GM19467 (cell line): ENCODE results near the gene RPL11.
A peak's percentile ranks its signal among the peaks of the same experiment; 100 is the strongest.
"Not testable (repeated sequence)": the region's sequence is repeated elsewhere in the genome, so short reads cannot be mapped to it uniquely, and the experiment has no call there.

Experiments used
- ATAC-seq: cut with Tn5 transposase; IDR thresholded peaks from one replicate; pipeline ENCODE4 v1.9.1; 2021; ENCODE audit warnings: mild to moderate bottlenecking, moderate library complexity; ENCODE audit not compliant: unreplicated experiment

The RPL11 gene

DNA sequence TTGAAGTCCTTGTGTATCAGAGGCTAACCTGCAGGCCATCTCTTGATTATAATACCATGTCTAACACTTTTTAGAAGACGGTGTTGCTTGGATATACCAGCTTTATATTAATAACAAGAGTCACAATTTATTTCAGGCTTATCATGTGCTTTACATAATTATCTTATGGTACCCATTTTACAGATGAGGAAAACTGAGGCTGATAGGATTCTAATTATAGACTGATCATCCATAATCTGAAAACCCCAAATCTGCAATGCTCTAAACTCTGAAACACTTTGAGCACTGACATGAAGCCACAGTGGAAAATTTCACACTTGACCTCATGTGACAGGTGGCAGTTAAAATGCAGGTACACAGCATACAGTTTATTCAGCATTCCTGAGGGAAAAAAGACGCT, 7.2 kb upstream of the RPL11 start:
- no peak for ATAC-seq

DNA sequence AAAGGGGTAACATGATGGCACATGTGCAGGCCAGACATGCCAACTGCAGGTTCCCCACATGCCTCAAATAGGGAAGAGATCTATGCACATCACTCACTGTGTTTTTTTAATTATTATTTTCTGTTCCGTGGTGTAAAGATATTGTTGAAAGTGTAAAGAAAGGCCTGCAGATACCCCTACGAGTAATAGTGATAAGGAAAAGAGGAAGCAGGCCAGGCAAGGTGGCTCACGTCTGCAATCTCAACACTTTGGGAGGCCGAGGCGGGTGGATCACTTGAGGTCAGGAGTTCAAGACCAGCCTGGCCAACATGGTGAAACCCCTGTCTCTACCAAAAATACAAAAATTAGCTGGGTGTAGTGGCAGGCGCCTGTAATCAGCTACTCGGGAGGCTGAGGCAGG, 6.4 kb upstream of the RPL11 start:
- ATAC-seq: not testable (repeated sequence)

DNA sequence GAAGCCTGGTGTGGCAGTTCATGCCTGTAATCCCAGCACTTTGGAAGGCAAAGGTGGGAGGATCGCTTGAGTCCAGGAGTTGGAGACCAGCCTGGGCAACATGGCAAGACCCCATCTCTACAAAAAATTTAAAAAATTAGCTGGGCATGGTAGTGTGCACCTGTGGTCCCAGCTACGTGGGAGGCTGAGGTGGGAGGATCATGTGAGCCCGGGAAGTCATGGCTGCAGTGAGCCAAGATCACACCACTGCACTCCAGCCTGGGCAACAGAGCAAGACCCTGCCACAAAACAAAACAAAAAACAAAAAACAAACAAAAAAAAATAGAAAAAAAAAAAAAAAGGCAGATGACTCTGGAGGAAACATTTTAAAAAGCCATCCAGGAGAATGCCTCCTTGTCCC, 3.9 kb upstream of the RPL11 start:
- ATAC-seq: not testable (repeated sequence)

DNA sequence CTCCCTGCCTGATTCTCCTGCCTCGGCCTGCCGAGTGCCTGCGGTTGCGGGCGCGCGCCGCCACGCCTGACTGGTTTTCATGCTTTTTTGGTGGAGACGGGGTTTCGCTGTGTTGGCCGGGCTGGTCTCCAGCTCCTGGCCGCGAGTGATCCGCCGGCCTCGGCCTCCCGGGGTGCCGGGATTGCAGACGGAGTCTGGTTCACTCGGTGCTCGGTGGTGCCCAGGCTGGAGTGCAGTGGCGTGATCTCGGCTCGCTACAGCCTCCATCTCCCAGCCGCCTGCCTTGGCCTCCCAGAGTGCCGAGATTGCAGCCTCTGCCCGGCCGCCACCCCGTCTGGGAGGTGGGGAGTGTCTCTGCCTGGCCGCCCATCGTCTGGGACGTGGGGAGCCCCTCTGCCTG, 3.3 kb upstream of the RPL11 start:
- not testable (repeated sequence) for ATAC-seq

DNA sequence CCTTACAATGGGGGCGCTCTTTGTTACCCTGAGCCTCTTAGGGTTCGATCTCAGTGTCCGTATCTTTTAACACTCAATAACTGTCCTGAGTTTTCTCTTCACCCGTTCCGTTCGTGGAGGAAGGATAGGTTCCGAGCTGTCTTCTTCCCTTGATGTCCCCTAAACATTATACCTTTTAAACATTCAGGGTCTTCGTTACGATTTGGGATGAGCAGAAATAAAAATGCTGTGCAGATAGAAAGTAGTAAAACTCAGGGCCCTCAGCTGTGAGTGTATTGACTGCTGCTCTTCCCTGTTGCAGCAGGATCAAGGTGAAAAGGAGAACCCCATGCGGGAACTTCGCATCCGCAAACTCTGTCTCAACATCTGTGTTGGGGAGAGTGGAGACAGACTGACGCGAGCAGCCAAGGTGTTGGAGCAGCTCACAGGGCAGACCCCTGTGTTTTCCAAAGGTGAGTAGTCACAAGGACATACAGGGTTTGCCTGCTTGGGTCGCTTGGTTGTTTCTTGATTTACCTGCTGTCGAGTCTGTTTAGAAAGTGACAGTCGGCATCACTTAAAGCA, 784 bp downstream of the RPL11 start:
- ATAC-seq: no peak

DNA sequence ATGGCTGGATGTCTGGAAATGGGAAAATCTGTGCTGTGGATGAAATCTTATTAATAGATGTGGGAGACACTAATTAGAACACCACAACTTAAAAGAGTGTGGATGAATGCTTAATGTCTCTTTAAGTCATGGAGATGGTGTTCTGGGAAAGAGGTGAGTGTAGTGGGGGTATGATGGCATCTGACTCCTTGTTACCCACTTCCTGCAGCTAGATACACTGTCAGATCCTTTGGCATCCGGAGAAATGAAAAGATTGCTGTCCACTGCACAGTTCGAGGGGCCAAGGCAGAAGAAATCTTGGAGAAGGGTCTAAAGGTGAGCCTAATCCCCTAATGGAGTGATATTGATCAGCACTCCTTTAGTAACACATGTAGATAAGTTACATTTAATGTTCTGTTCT, 2.0 kb downstream of the RPL11 start:
- no peak for ATAC-seq

DNA sequence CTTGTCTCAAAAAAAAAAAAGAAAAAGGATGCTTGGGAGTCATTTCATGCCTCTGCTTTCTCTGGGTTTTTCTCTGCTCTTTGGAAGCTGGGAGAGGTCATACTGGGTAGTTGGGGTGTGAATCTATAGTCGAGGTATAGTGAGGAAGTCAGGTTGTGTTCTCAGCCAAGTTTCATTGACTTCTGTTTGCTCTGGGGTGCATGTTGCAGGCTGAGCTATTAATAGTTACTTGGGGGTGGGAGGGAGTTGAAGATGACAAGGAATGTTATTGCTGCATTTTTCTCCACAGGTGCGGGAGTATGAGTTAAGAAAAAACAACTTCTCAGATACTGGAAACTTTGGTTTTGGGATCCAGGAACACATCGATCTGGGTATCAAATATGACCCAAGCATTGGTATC, 2.8 kb downstream of the RPL11 start:
- ATAC-seq: no peak

DNA sequence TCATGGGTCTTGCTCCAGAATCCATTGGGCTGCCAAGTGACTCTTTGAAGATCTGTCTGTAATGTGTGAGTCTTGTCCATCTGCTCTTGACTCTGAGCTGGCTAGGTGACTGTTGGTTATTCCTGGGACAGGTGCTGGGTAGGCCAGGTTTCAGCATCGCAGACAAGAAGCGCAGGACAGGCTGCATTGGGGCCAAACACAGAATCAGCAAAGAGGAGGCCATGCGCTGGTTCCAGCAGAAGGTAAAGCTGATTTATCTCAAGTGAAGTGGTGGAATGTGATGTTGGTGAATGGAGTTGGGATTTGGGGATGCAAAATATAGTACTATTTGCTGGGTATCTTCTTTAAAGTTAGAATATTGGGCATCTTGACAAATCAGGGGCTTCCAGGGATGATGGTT, 4.1 kb downstream of the RPL11 start:
- no peak for ATAC-seq

DNA sequence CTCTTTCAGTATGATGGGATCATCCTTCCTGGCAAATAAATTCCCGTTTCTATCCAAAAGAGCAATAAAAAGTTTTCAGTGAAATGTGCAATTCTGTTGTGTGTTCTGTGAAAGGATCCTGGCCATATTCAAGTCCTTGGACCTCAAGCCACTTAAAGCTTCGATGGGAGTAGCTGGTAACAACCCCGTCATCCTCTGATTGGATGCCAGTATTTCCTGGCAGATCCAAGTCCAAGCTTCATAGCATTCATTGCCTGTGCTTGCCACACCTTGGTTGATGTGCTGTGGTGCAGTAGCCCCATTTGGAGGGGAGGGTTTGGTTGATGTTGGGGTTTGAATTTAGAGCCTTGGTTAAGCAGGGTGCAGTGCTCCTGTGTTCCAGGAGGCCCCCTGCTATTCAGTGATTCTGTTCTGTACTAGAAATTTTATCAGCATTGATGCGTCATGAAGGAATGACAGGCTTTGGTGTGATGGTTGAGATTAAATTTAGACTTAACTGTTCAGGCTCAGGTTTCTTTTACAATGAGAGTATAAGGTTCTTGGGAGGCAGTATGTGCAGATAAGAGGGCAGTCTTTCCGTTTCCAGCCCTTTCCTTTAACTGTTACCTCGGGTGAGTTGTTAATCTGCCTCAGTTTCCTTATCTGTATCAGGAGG, 4.9 kb downstream of the RPL11 start:
- ATAC-seq: no peak

DNA sequence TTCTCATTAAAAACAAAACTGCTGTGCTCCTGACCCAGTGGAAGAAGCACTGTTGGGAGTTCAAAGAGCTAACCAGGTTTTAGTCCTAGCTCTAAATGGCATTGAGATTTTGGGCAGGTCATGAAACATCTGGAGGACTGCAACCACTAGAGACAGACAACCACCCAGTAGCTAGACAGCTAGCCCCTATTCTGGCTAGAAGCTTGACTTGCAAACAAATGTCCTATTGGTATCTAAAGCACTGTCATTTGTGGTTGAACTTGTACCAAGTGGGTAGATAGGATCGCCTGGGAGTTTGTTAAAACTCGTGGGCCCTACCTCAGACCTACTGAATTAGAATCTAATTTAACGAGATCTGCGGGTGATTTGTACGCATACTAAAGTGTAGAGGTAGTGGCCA, 6.9 kb downstream of the RPL11 start:
- ATAC-seq: no peak

DNA sequence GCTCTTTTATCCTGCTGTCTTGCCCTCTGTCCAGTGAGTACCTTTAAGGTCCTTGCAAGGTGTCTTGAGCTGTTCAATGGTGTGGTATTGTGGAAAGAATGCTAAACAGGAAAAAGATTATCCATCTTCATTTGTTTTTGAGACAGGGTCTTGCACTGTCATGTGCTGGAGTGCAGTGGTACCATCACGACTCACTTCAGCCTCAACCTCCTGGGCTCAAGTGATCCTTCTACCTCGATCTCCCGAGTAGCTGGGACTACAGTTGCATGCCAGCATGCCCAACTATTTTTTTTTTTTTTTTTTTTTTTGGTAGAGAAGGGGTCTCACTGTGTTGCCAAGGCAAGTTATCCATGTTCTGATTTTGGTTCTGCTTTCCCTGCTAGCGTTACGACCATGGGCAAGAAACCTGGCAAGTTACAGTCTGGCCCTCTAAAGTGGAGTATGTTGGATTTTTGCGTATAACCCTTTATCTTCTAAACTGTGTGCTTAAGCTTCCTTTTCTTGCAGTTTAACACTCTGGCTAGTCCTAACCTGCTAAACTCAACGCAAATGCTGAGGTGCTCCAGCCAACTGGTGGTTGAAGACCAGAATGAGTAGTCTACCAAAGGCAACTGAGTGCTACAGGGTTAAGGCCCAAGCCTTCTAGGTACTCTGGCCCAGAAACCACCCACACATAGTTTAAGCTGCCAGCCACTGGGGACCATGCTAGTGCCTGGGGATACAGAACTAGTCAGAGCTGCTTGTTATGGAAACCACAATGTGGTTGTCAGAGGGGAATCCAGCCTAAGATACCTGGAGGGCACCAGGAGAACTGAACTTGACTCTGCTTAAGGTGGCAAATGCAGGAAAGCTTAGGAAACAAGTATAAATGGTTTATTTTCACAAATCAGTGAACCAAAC, 7.9 kb downstream of the RPL11 start:
- no peak for ATAC-seq

DNA sequence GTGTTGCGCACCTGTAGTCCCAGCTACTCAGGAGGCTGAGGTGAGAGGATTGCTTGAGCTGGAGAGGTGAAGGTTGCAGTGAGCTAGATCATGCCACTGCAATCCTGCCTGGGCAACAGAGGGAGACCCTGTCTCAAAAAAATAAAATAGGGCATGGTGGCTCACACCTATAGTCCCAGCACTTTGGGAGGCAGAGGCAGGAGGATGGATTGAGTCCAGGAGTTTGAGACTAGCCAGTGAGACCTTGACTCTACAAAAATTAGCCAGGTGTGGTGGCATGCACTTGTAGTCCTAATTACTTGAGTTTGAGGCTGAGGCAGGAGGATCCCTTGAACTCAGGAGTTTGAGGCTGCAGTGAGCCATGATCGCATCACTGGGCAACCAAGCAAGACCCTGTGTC, 9.7 kb downstream of the RPL11 start:
- ATAC-seq: no peak

DNA sequence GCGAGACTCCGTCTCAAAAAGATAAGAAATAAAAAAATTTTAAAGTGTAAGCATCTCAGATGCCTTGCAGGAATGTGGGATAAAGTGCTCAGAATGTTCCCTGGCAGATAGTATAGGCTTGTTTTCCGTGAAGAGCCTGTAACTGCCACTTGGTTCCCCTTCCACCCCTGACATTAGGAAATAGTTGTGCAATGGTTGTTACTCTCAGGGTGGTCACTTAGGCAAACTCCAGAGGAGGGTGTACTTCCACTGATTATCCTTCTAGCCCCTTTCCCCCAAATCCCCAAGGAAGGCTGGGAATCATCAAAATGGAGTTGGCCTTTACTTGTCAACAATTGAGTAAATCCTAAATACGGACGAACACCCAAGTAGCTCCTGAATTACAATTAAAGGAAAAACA, 10.4 kb downstream of the RPL11 start:
- ATAC-seq: no peak

DNA sequence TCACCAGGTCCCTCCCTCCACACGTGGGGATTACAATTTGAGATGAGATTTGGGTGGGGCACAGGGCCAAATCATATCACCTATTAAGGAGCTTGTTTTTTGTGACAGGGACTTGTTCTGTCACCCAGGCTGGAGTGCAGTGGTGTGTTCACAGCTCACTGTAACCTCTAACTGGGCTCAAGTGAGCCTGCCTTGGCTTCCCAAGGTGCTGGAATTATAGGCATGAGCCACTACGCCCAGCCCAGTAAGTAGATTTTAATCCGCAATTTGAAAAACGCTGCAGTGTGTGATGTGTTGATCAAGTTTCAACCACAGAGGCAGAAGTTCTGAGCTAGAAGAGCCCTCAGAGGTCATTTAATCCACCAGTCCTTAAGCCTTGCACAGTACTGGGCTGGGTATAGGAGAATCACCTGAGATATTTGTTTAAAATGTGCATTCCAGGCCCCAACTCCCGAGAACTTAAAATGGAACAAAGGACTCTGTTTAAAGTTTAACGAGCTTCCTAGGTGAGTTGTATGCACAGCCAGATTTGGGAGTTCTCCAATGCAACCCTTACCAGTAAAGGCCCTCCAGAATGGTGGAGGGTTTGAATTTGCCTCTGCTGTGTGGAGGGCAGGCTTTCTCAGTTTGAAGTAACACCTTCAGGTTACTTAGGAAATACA, 13.4 kb downstream of the RPL11 start:
- no peak for ATAC-seq

DNA sequence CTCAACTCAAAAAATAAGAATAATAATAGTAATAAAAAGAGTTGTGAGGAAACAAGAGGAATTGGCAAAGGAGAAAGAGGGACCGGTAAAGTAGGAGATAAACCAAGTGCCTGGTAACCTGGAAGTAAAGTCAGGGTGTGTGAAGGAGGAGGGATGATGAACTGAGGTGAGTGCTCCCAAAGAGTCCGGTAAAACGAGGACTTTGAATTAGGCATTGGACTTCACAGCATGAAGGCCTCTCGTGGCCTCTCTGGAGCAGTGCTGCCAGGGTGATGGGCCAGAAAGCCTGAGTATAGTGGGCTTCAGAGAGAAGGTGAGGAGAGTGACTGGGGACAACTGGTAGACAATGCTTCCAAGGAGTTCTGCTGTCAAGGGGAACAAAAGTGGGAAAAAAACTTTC, 17.6 kb downstream of the RPL11 start:
- ATAC-seq: no peak

DNA sequence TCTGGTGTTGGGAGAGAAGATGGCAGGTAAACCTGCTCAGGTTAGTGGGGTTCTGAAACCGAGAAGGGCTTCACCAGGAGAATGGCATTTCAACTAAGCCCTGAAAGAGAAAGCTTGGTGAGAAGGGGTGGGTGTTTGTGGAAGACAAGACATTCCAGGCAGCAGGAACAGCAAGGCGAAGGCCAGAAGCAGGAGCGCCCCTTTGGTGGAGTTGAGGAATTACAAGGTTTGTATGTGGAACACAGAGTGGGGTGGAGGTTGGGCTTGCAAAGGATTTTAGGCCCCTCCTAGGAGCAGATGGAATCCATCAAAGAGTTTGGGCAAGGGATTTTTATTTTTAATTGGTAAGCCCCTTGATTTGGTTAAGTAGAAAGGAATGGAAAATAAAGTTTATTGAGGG, 26.9 kb downstream of the RPL11 start:
- ATAC-seq: no peak

DNA sequence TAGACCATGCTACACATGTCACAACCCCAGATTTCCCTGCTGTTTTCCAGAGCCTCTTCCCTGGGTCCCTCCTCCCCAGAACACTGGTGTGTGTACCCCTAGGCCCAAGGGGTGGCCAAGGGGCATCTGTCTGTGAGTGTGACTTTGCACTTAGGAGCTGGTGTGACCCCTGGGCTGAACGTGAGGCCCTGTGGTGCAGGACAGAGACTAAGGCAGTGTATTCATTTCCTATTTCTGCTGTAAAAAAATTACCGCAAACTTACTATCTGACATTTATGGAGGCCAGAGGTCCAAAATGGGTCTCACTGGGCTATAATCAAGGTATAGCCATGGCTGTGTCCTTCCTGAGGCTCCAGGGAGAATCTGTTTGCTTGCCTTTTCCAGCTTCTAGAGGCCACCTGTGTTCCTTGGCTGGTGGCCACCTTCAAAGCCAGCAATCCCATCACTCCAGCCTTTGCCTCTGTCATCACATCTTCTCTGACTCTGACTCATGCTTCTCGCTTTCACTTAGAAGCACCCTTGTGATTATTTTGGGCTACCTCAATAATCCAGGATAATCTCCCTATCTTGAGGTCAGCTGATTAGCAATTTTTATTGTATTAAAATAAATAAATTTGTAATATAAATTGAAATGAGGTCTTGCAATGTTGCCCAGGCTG, 27.7 kb downstream of the RPL11 start:
- ATAC-seq: no peak

DNA sequence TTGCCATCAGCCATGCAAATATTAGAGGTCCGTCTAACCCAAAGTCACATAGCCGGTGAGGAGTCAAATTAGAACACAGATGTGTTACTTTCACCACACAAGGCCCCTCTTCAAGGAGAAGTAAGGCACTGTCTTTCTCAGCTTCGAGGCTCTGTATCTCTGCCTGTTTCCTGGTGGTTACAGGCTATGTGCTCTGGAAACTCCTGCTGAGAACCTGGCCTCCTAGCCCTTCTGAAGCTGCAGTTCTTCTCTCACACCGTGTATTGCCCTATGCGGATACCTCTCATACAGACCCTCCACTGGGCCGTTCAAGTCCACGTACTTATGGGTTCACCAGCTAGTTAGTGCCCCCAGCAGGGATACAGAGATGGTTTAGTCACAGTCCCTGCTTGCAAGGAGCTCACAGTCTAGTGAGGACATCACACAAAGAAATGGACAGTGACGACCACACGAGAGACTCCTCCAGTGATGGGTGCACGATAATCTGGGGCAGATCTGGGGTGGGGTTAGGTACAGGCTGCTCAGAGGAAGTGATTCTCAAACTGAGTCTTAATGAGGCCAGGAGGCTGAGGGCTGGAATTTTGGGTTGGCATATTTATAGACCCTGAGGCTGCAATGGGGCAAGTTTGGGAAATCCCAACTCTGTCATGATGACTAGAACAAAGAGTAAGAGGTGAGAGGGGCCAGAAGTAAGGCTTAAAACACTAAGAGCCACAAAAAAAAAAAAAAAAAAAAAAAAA, 28.8 kb downstream of the RPL11 start:
- ATAC-seq: peak; percentile 52

DNA sequence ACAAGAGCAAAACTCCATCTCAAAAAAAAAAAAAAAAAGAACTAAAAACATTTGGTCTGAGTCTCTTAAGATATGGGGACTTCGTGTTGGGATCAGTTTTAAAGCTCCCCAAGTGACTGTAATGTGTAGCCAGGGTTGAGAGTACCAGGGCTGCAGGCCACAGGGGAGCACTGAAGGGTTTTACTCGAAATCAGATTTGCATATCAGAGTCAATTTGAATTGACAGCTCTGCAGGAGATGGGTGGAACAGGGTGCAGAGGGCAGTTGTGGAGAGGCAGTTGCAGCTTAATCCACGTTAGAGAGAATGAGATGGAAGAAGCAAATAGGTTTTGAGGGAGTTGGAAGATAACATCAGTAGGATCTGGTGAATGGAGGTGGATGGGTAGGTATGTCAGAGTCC, 31.0 kb downstream of the RPL11 start:
- ATAC-seq: no peak

DNA sequence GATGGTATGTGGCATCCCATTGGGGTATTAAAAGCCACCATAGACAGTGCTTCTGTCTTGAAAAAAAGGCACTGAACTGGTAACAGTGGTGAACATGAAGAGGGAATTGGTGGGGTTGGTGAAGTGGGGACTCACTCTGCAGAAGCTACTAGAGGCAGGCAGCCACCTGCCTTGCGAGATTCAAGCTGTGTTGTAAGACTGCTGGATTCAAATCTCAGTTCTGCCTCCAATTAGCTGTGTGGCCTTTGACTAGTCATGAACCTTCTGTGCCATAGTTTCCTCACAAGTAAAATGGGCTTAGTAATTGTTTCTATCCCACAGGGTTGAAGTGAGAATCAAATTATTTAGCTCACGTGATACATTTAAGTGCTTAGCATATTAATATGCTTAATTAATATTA, 35.1 kb downstream of the RPL11 start:
- ATAC-seq: no peak
